GM04504 (cell line): ENCODE results near the gene CHST7.

Experiments used
- DNase-seq: peaks from one replicate; pipeline ENCODE4 v3.0.0-alpha.2; 2012; ENCODE audit warnings: low read depth

Gene CHST7

GRCh38 chrX:46573892-46574773 is 568 bp downstream of the CHST7 start:
- DNase-seq = no peak

GRCh38 chrX:46574774-46575381 is 1.3 kb downstream of the CHST7 start:
- DNase-seq = no peak

GRCh38 chrX:46575586-46575985 is 2.0 kb downstream of the CHST7 start:
- DNase-seq = no peak

- no peak for DNase-seq
Measured at GRCh38 chrX:46575991-46576392, 2.4 kb downstream of the CHST7 start.

DNA sequence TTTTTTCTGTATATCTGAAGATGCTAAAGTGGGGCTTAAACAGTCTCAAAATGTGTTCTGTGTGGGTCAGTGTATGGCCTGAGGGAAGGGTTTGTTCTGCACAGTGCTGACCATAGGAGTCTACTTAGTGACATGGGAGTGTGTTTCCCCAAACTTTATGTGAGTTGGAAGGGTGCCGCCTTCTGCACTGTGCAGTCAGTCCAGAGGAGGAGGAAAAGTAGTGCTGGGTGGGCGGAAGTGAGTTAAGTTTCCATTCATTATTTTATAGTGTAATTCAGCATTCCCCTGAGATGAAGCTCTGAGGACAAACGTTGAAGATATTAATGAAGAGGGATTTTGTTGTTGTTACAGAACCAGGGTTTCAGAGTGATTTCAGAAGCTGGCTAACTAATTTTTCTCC is 2.9 kb downstream of the CHST7 start:
- no peak for DNase-seq

- no peak for DNase-seq
Measured at GRCh38 chrX:46577221-46578005, 3.8 kb downstream of the CHST7 start.

- no peak for DNase-seq
Measured at GRCh38 chrX:46579250-46579649, 5.7 kb downstream of the CHST7 start.

- no peak for DNase-seq
Measured at GRCh38 chrX:46580613-46581012, 7.0 kb downstream of the CHST7 start.

DNA sequence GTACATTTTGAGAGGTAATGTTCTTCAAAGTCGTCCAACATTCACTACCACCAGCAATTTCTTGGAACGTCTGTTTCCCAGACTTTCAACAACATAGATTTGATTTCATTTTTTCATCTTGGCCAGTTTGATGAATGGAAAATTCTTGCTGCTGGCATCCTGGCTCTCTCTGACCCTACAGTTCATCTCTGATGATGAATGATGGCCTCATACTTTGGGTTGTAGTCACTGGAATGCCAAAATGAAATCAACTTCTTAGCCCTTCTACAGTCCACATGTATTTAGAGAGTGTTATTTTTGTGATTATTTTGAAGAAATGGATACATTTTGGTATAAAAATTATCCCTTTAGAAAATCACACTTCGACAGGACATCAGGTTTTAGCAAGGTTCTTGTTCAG is 8.8 kb downstream of the CHST7 start:
- no peak for DNase-seq

GRCh38 chrX:46582966-46583365 is 9.4 kb downstream of the CHST7 start:
- peak; percentile 68 for DNase-seq

DNA sequence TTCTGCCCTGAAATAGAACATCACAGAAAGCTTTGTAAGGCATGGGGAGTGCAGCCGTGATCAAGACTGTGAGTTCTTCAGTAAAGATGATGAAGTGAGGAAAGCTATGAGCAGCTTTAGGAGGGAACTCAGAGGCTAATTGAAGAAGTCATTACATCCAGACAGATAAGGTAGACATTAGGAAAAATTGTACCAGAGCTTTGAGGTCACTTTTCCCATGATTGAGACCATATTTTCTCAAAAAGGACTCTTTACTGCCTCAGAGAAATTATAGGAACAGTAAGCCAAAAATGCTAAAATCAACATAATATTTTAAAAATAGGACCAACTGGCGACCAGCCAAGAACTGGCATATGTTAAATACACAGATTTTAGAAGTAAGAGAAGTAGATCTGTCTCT is 11.2 kb downstream of the CHST7 start:
- no peak for DNase-seq

GRCh38 chrX:46587158-46587557 is 13.6 kb downstream of the CHST7 start:
- DNase-seq = no peak

GRCh38 chrX:46587753-46588171 is 14.2 kb downstream of the CHST7 start:
- no peak for DNase-seq

- no peak for DNase-seq
Measured at GRCh38 chrX:46588263-46588662, 14.7 kb downstream of the CHST7 start.

DNA sequence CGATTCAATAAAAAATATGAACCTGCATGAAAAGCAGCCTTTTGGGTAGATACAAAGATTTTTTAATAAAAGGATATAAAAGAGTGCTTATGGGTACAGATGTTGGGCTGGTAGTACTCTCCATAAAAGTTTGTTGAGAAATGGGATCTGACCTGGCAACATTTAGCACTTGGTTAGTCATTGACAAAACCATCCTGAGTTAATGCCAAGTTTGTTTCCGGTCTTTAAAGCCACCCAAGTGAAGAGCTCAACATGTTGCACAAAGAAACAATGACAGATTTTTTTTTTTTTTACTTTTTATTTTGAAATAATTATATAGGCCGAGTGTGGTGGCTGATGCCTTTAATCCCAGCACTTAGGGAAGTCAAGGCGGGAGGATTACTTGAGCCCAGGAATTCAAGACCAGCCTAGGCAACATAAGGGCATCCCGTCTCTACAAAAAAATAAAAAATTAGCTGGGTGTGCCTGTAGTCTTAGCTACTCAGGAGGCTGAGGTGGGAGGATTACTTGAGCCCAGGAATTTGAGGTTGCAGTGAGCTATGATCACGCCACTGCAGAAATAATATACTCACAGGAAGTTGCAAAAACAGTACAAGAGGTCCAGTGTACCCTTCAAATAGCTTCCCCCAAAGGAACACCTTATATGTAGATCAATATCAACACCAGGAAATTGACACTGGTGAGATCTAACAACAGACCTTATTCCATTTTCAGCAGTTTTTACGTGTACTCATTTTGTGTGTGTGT is 16.6 kb downstream of the CHST7 start:
- DNase-seq = peak; percentile 71

DNA sequence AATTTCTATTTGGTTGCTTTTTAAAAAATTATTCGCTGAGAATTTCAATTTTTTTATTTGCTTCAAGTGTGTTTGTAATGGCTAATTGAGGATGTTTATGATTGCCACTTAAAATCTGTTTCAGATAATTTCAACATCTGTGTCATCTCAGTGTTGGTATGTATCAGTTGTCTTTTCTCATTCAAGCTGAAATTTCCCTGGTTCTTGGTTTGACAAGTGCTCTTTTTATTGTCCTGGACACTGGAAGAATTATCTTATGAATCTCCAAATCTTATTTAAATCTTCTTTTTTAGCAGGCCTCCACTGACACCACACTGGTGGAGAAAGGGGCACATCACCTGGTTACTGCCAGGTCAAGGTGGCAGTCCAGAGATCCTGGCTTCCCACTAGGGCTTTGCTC is 21.5 kb downstream of the CHST7 start:
- DNase-seq = no peak

- no peak for DNase-seq
Measured at GRCh38 chrX:46597208-46597607, 23.6 kb downstream of the CHST7 start.

- no peak for DNase-seq
Measured at GRCh38 chrX:46597771-46598170, 24.2 kb downstream of the CHST7 start.

DNA sequence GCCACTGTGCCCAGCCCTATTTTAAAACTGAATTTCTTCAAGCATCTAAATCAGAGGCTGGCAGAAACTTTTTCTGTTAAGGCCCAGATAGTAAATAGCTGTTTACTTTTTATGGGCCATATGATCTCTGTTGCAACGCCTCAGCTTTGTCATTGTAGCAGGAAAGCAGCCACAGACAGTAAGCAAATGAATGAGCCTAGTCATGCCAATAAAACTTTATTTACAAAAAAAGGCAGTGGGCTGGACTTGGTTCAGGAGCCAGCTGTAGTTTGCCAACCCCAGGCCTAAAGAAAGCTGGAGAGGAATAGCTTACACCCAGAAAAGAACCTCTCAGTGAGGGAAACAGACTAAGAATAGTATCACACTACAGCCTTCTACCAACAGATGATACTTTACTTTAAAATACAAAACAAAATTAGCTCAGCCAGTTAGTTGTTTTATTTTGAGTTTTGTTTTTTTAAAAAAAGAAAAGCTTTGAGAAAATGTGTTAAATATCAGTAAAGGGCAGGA is 25.5 kb downstream of the CHST7 start:
- DNase-seq = no peak

DNA sequence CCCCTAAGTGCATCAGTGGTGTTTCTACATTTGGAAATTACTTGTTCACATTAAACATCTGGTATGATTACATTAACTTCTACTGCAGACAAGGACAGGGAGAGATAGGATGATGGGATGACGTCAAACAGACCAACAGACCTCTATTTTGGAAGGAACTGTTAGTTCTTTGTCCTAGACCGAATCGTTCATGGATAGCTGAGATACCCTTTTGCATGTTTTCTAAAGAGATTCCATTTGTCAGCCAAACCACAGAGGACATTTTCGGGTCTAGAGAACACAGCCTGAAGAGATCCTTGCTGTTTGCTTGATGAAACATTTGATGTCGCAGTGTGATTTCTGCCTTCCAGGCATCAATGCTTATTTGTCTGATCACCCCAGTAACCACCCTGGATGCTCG is 27.7 kb downstream of the CHST7 start:
- DNase-seq = no peak

DNA sequence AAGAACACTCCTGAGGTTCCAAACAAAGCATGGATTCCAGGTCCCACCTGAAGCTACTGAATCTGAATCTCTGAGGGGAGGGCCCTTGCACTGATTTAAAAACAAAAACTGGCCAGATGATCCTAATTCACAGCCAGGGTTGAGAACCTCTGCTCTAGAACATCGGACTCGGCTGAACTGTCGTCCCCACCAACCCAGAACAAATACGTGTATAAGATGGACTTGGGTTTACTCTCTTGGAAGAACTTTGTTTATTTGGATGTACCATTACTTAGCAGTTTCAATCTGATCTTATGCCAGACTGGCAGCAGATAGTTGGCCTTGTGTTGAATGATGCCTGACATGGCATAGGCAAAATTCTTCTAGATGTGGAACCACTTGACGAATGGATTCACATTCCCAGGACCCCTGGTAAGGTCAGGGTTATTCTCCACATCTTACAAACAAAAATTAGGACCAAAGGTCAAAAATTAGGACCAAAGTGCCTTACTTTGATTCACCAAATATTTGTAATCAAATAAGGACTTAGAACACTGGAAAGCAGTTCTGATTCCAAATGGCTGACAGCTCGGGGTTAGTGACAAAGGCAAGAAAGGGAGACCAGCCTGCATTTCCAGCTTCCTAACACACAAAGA is 29.0 kb downstream of the CHST7 start:
- no peak for DNase-seq
